NCI-H1436 (cell line): ENCODE results near the gene DIS3L2.
"Not testable (repeated sequence)": the region's sequence is repeated elsewhere in the genome, so short reads cannot be mapped to it uniquely, and the experiment has no call there.

Experiments used
- DNase-seq: peaks from one replicate; lab custom pipeline; 2025; lab: John Stamatoyannopoulos, UW

DIS3L2 gene

DNA sequence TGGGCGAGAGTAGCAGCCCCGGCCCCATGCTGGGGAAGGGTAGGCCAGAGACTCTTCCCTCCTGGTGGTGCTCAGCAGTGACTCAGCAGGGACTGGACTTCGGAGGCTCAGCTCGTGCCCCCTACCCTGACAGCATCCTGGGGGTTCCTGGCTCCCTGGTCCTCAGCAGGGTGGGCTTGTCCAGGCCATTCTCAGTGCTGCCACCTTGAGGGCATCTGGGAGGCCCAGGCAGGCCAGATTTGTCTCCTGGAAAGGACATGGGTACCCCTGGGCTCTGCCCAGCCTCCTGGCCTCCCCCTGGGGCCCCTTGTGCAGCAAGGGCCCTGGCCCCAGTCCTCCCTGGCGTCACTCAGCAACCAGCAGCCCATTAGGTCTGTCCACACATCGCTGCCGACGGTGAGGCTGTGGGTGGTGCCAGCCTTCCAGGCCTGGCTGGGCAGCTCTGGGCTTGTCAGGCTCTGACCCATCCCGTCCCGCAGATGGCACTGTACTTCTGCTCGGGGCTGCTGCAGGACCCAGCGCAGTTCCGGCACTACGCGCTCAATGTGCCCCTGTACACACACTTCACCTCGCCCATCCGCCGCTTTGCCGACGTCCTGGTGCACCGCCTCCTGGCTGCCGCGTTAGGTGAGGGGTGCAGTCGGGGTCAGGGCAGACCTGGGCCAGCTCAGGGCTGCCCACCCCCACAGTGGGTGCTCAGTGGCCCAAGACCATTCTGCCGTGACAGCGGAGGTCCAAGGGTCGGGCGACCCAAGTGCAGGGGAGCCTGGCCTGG, 372.0 kb downstream of the DIS3L2 start:
- DNase-seq, result no peak

DNA sequence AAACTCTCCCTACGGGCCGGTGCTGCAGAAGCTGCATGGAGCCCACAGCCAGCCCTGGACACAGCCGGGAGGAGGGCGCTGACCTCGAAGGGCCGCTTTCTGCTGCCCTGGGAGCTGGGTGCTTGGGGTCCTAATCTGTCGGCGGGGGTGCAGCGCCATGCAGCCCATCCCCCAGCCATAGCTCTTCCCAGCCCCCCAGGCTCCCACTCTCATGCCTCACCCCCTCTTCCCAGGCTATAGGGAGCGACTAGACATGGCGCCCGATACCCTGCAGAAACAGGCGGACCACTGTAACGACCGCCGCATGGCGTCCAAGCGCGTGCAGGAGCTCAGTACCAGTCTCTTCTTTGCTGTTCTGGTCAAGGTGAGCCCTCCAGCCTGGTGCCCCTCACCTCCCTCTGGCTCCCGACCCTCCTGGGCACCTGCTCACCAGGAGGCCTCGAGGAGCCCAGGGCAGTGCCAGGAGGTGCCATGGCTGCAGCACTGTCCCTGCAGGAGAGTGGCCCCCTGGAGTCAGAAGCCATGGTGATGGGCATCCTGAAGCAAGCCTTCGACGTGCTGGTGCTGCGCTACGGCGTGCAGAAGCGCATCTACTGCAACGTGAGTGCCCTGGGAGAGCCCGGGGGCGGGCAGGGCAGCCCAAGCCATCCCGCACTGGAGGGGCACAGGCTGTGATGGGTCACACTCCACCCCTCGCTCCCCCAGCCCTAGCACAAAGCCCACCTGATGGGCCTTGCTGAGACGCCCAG, 372.8 kb downstream of the DIS3L2 start:
- not testable (repeated sequence) for DNase-seq

DNA sequence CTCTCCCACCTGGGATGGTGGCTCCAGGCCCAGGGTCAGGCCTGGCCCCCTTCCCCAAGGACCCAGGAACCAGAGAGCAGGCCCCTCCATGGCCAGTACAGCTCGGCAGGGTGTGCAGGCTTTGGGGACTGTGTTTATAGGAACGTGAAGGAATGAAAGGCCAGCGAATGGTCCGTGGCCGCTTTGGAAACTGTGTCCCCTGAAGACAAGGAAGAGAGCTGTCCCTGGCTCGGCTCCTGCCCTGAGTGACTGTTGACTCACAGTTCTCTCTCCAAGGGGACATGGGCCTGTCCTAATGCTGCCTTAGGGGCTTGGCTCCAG, 373.3 kb downstream of the DIS3L2 start:
- not testable (repeated sequence) for DNase-seq

DNA sequence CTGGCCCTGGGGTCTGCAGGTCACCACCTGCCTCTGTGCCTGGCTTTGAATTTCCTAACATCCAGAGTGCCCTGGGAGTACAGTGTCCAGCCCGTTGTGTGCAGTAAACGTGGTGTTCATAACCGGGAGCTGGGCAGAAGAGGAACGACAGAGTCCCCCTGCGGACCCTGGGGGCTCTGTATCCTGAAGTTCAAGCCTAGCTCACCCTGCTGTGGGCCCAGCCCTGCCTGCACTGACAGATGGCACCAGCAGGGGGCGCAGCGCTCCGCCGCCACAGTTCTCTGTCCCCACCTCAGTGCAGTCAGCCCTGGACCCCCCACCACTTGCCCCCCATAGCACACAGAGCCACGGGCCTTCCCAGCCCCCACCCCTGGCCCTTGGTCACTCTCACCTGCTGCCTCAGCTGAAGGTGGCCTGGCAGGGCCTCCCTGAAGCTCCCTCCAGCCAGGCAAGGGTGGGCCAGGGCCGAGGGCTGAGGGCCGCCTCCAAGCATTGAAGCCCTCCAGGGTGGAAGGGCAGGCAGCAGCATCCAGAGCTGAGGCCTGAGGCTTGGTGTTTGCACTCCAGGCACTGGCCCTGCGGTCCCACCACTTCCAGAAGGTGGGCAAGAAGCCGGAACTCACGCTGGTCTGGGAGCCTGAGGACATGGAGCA, 373.8 kb downstream of the DIS3L2 start:
- not testable (repeated sequence) for DNase-seq

DNA sequence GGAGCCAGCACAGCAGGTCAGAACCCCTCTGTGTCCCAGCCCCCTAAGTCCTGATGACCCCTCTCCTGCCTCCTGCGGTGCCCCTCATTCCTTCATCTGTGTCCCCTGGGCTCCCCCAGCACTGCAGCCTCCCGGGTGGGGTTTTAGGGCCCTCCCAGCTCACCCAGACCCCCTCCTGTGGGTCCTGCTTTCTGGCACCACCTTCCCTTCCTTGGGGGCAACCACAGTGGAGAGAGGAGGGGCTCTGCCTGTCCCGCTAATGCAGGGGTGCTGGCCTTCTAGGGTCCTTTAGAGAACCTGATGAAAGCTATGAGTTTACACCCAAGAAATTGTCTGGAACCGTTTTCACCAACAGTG, 374.3 kb downstream of the DIS3L2 start:
- no peak for DNase-seq

DNA sequence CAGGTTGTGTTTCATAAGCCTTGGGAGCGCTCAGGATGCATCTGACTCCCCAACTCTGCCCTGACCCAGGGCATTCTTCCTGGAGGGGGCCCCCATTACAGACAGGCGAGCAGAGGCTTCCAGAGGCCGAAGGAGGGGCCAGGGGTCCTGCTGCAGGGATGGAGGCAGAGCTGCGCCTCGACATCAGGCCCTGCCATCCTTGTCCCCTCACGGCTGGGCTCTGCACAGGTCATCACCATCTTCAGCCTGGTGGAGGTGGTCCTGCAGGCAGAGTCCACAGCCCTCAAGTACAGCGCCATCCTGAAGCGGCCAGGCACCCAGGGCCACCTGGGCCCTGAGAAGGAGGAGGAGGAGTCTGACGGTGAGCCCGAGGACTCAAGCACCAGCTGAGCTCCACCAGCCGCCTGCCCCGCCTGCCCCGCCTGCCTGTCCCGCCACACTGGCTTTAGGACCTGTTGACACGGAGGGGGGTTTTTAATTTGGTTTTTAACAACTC, 374.8 kb downstream of the DIS3L2 start:
- DNase-seq, result no peak

DNA sequence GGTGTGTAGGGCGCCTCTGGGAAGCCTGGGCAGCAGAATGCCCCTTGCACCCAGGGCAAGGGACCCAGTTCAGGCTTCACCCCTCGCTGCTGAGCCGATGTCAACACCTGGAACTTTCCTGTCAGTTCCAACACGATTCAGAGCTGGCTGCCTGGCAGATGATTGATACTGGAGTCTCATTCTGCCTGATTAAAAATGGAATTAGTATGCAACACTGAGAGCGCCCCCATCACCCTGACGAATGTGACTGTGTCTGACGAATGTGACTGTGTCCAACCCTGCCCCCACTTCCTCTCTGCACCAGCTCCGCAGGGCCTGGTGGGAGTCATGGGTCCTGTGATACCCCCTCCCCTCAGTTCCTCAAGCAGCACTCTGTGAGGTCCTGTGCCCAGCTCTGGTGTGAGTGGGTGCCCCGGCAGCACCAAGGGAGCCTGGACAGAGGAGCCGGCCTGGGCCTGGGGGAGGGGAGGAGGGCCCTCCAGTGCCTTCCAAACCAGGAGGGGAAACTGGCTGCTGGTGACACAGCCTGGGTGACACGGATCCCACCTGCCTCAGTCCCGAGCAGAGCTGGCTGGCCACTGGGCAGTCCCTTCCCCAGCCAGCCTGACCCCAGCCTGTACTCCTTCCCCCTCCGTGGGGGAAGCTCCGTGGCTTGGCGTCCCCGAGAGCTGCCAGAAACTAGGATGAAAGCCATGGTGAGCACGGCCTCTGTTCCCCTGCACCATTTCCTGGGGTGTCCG, 375.6 kb downstream of the DIS3L2 start:
- no peak for DNase-seq

DNA sequence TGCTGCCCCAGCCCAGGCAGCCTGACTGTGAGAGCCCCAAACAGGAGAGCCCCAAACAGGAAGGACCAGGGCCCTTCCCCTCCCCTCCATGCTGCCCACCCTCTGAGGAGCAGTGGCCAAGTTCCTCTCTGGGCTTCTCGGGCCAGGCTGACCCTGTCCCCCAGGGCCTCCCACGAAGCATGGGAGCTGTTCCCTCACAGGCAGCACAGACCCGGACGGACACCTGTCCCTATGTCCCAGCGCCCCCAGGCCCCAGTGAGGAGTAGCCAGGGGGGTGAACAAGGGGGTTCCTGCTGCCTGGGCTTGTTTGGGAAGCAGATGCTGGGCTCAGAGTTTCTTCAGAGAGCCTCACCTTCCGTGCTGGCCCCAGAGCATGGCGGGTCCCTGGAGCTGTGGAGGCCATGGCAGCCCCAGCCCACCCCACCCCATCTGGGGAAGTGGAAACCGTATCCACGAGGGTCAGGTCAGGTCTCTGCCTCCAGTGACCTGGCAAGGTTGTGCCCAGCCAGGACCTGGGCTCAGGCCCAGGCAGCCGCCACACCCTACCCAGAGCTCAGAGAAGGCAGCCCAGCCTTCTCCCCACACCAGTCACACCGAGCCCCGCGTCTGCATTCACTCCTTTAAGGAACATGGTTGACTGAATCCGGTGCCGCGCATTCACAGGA, 376.7 kb downstream of the DIS3L2 start:
- DNase-seq, result not testable (repeated sequence)

DNA sequence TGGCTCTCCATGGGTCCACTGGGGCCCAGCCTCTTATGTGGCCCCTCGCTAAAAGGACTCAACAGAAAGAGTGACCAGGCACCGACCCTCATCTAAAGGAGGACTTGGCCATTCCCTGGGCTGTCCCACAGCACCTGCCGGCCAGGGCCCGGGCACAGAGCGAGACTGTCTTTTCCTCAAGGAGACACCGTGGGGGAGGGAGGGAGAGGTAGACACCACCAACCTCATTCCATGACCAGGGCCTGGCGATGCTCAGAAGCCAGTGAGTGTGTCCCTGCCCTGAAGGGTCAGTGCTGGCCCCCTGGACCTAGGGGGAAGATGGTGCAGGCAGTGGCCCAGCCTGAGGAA, 377.2 kb downstream of the DIS3L2 start:
- no peak for DNase-seq

DNA sequence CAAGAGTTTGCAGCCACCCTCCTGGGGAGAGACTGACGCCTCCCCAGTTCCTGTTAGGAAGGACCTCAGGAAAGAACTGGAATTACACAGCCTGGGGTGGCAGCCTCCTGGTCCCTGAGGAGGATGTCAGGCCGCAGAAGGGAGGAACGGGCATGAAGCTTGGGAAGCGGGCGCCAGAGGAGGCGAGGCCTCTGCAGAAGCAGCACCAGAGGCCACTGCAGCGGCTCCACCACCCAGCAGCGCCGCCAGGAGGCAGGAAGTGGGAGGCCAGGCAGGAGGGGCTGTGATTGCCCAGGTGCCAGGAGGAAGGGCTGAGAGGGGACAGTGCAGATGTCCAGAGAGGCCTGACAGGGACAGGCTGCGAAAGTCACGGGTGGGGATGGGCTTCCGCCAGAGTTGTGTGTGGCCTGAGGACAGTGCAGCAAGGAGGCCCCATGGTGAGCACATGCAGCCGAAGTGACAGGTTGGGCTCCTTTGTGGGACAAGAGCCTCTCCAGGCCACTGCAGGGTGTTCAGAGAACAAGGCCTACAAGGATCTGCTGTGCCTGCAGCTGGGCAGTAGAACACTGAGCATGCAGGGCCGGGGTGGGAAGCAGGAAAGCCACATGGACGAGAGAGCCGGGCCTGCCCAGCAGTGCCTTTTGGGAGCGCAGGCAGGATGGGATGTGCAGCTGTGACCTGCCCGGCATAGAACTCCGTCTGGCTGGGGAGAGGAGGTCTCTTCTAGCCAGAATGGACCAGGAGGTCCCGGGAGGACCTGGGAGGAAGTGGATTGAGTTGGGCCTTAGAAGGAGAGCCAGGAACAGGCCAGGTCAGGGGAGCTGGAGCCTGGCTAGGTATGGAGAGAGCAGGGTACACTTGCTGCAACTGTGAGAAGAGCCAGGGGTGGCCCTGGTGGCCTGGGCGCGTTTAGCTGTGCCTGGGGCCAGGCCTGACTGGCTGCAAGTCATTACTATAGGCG, 377.9 kb downstream of the DIS3L2 start:
- DNase-seq, result no peak

DNA sequence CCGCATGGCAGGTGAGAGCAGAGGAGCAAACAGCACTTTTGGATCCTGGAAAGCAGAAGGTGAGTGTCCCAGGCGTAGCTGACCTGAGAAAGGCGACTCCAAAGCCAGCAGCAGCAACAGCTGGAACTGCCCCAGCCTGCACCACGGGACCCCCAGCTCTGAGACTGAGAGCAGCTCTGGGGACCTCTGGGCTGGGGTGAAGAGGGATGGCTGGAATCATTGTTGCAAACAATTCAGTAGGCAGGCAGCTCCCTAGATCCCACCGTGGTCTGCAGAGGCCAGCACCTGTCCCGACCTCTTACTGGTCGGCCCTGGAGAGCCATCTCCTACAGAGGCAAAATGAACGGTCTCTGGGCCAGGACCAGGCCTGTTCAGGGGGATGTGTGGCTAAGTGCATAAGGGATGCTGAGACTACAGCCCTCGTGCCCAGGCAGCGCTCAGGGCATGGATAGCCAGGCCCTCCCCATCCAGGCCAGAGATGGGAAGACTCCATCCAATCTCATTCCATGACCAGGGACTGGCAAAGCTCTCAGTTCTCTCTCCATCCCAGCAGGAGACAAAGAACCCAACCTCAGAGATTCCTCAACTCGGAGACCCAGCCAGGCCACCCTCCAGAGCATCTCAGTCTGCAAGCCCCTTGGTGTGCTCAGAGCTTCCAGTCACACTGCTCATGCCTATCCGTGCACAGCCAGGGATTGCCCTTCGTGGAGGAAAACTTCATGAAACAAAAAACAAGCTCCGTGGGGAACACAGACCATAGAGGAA, 378.8 kb downstream of the DIS3L2 start:
- DNase-seq, result no peak

DNA sequence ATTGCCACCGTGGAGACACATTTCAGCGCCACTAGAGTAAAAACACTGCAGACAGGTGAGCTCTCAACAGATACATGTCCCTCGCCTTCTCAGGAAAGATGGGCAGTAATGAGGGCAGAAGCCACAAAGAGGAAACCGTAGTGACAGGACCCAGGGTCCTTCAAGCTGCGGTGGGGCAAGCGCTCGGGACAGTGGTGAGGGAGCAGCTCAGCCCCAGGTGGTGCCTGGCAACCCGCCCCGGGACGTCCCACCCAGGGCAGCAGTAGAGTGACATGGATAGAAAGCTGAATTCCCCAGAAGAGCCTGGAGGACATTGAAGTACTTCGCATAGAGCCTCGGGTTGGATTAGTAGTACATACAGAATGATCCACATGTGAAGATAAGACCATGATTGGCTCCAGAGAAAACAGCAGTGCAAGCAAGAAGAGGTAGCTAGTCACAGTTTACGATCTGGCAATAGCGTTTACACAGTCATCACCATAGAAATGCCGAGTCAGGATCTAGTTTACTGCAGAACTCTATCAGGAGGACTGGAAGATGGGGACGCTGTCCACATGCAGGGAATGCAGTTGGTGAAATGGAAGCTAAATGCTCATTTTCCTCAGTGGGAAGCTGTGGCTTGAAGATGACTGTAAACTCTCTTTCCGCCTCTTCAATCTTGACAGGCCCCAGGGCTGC, 379.7 kb downstream of the DIS3L2 start:
- DNase-seq, result no peak

DNA sequence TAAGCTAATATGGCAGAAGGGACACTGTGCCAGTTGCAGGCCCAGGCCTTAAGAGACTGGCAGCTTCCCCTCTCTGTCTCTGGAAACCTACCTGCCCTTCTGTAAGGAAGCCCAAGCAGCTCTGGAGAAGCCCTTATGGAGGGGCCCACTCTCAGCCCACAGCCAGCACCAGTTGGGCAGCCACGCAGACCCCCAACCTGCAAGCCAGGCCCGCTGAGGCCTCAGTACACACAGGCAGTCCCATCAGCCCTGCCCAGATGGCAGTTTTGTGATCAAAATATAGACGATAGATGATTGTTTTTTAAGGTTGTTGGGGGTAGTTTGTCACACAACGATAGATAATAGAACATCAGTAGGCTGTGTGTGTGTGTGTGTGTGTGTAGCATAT, 380.2 kb downstream of the DIS3L2 start:
- DNase-seq, result no peak

DNA sequence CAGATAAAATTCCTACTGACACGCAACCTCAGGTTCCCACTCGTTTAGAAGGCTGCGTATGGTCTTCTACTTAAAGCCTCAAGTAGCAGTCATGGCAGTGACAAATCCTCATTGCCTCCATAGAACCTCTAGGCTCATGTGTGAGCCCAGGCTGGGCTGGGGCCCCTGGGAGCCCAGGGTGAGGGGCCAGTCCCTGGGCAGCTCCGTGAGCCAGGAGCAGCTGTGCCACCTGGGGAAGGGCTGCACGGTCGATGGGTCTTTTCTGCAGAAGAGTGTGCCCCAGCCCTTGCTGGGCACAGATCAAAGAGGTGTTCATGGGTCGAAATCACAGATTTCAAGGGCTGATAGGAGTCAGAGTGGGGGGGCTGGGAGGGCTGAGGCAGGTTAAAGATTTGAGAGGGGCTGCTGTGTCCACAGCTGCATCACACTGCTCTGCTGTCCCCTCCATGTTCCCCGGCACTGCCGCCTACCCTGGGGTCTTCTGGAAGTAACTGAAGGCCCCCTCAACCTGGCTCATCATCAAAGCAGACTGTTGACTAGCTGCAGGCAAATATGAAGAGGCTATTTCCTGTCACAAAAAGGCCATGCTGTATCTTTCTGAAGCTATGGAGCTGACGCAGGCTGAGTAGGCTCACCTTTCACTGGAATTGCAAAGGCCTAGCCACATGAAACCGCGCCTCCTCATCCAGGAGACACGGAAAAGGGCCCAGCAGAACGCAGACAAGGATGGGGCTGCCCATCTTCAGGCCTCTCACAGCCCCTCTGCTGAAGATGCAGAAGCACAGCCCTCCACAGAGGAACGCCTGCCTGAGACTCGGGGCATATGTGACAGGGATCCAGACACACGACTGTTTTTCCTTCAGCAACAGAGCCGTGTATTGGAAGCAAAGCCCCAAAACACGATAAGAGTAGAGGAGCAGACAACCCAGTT, 381.4 kb downstream of the DIS3L2 start:
- DNase-seq, result no peak

DNA sequence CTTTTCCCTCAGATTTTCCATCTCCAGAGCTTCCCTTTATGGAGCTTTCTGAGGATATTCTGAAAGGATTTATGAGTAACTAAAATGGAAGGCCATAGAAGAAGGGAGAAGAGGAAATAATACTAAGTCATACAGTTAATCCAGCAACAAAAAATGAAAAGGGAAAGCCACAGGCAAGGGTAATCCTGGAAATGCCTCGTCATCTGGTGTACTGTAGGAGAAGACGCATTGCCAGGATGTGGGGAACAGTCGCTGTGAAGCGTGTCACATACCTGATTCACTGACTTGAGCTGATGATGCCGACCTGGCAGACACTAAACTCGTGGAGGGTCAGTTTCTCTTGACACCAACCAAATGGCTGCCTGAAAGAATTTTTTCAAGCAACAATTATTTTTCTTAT, 382.3 kb downstream of the DIS3L2 start:
- no peak for DNase-seq

DNA sequence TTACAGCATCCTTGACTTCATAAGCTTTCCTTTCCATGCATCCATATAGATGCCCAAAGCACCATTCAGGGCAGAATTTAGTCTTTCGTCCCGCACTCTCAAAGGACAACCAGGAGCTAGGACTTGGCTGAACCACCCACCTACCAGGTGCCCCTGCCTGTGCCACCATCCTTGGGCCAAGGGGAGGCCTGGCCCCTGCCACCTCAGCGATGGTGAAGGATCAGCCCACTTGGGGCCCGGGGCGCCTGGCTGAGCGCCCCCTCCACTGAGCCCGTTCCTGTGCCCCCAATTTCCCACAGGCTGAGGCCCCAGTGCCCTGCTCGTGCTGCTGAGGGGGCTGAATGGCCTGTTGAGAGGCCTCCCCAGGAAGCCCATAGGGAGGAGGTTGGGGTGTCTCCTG, 383.7 kb downstream of the DIS3L2 start:
- no peak for DNase-seq

DNA sequence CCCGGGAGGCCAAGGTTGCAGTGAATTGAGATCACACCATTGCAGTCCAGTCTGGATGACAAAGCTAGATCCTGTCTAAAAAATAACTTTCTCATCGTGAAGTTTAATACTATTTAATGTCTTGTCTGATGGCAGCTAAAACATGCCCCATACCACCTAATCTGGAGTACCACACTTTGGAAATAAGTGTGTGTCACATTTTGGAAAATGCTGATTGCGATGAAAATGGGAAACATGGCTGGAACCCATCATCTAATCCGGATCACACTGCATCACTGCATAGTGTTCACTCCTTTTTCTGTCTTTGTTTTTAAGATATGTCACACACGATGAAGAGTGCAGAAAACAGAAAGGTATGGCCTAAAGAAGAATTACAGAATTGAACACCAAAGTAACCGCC, 385.9 kb downstream of the DIS3L2 start:
- no peak for DNase-seq

DNA sequence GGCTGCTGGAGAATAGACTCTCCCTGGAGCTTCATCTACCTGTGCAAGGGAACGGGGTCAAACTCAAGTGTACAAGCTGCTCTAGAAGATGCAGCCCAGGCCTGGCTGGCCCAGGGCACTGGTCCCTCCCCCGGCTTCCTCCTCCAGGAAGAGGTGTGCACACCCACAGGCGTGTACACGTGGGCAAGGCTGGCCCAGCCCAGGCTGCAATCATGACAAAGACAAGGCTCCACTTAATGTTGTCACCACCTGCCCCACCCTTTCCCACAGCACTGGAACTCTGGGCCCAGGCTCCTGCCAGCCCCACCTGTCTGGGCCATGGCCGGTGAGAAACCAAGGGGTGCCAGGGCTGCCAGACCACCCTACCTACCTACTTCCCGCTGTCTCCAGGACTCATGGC, 387.4 kb downstream of the DIS3L2 start:
- DNase-seq, result no peak
